Neural progenitor cell (in vitro differentiated cells): Measurements from ENCODE around the gene BTBD9. TPM values are rescaled to one million over a fixed set of nuclear protein-coding genes. Genes with fewer than 3 reads are reported as not detected.

Source experiments
- DNase-seq: peaks from one replicate; pipeline ENCODE4 v3.0.0-alpha.2; 2016; ENCODE audit warnings: low spot score
- H2AFZ ChIP-seq: fragments of 200-600 bp; sonication (generic); replicated peaks from 2 replicates; pipeline ENCODE4 v1.6.1; 2016; ENCODE audit warnings: antibody characterized with exemption
- H3F3A ChIP-seq: fragments of 200-600 bp; sonication (generic); 2 replicates; pipeline ENCODE4 v1.6.1; 2016; ENCODE audit warnings: antibody characterized with exemption, low read depth
- H3K27ac ChIP-seq: fragments of 200-600 bp; sonication (generic); 2 replicates; pipeline ENCODE4 v1.5.1; 2016; ENCODE audit warnings: mild to moderate bottlenecking
- H3K27me3 ChIP-seq: fragments of 200-600 bp; sonication (generic); 2 replicates; pipeline ENCODE4 v1.6.1; 2016; ENCODE audit warnings: mild to moderate bottlenecking, moderate library complexity
- H3K36me3 ChIP-seq: fragments of 200-600 bp; sonication (generic); 2 replicates; pipeline ENCODE4 v1.5.1; 2016
- H3K4me1 ChIP-seq: fragments of 200-600 bp; sonication (generic); 2 replicates; pipeline ENCODE4 v1.6.1; 2016; ENCODE audit warnings: mixed run types
- H3K4me2 ChIP-seq: fragments of 200-600 bp; sonication (generic); 2 replicates; pipeline ENCODE4 v1.6.1; 2016
- H3K4me3 ChIP-seq: fragments of 200-600 bp; sonication (generic); 2 replicates; pipeline ENCODE4 v1.5.1; 2016
- H3K79me2 ChIP-seq: fragments of 200-600 bp; sonication (generic); 2 replicates; pipeline ENCODE4 v1.6.1; 2016; ENCODE audit warnings: low read depth
- H3K9ac ChIP-seq: fragments of 200-600 bp; sonication (generic); 2 replicates; pipeline ENCODE4 v1.6.1; 2016
- H3K9me3 ChIP-seq: fragments of 200-600 bp; sonication (generic); 2 replicates; pipeline ENCODE4 v1.5.1; 2016; ENCODE audit warnings: low read depth
- H4K20me1 ChIP-seq: fragments of 200-600 bp; sonication (generic); 2 replicates; pipeline ENCODE4 v1.6.1; 2016; ENCODE audit warnings: low read depth
- H3K27ac Mint-ChIP-seq: 3 replicates; pipeline ENCODE4 v1.8.0; 2021; ENCODE audit warnings: mixed read lengths
- H3K27me3 Mint-ChIP-seq: 2 replicates; pipeline ENCODE4 v1.8.0; 2022; ENCODE audit warnings: low read depth, mild to moderate bottlenecking, inconsistent platforms, moderate library complexity, mixed read lengths; ENCODE audit not compliant: insufficient read depth
- H3K36me3 Mint-ChIP-seq: 3 replicates; pipeline ENCODE4 v1.8.0; 2021; ENCODE audit warnings: mixed read lengths
- H3K4me1 Mint-ChIP-seq: 3 replicates; pipeline ENCODE4 v1.8.0; 2021; ENCODE audit warnings: mixed read lengths
- H3K4me3 Mint-ChIP-seq: 3 replicates; pipeline ENCODE4 v1.8.0; 2021; ENCODE audit warnings: mild to moderate bottlenecking, moderate library complexity, mixed read lengths
- H3K9me3 Mint-ChIP-seq: 3 replicates; pipeline ENCODE4 v1.8.0; 2020; ENCODE audit warnings: mixed read lengths
- EZH2 ChIP-seq: fragments of 200-600 bp; sonication (generic); IDR thresholded peaks from 2 replicates; pipeline ENCODE4 v1.6.1; 2017; ENCODE audit warnings: antibody characterized with exemption, mild to moderate bottlenecking, moderate library complexity
- EZH2phosphoT487 ChIP-seq: fragments of 200-600 bp; sonication (generic); IDR thresholded peaks from 2 replicates; pipeline ENCODE4 v1.6.1; 2017; ENCODE audit warnings: antibody characterized with exemption
- total RNA-seq: library from RNA; depleted of rRNA; stranded (reverse); fragments of >200 nt; gene quantifications from 2 replicates; pipeline ENCODE4 v1.2.3, GENCODE V29; 2015; ENCODE audit warnings: low replicate concordance
- TF ChIP-seq, protein P1 (sequence below): fragments of 200-600 bp; sonication (generic); IDR thresholded peaks from 2 replicates; pipeline ENCODE4 v1.5.1; 2017; ENCODE audit warnings: antibody characterized with exemption, mild to moderate bottlenecking

Gene BTBD9
- total RNA-seq, 1 donor from 2014 or later: 16.9 TPM

DNA sequence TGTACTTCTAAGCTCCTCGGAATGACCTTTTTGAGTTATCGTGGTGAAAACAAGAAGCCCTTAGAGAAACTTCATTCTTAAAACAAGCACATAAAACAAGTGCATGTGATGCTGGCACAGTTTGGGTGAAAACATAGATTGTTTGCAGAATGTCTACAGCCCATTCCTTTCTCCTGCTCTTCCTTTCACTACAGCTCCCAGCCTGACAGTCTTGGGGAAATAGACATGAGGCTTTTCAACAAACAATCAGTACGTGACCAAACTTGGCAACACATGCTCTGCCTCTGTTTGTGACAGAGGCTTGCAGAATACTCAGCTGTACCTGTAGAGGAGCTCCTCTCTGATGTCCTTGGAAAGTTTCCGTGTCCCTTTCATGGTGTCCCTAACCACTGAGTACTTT, 498.6 kb downstream of the BTBD9 start:
- Histone ChIP-seq H3F3A (peaks cover 34% of the 10 kb centered on the region), H3K27me3 (no peaks in the 10 kb centered on the region), H4K20me1 (peaks cover 81% of the 10 kb centered on the region), H3K4me2 (no peak overlapping the region), H3K9ac (no peak overlapping the region), H3K9me3 (no peaks in the 10 kb centered on the region), H3K36me3 (no peaks in the 10 kb centered on the region), H3K4me3 (no peak overlapping the region), H3K79me2 (peaks cover 7% of the 10 kb centered on the region), H2AFZ (no peak overlapping the region), H3K27ac (no peak overlapping the region), H3K4me1 (peaks cover 56% of the 10 kb centered on the region)
- H3K27ac Mint-ChIP-seq: no peak overlapping the region
- peaks cover 42% of the 10 kb centered on the region for H3K4me1 Mint-ChIP-seq
- H3K9me3 Mint-ChIP-seq: no peaks in the 10 kb centered on the region
- TF ChIP-seq, protein P1, sequence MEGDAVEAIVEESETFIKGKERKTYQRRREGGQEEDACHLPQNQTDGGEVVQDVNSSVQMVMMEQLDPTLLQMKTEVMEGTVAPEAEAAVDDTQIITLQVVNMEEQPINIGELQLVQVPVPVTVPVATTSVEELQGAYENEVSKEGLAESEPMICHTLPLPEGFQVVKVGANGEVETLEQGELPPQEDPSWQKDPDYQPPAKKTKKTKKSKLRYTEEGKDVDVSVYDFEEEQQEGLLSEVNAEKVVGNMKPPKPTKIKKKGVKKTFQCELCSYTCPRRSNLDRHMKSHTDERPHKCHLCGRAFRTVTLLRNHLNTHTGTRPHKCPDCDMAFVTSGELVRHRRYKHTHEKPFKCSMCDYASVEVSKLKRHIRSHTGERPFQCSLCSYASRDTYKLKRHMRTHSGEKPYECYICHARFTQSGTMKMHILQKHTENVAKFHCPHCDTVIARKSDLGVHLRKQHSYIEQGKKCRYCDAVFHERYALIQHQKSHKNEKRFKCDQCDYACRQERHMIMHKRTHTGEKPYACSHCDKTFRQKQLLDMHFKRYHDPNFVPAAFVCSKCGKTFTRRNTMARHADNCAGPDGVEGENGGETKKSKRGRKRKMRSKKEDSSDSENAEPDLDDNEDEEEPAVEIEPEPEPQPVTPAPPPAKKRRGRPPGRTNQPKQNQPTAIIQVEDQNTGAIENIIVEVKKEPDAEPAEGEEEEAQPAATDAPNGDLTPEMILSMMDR: no peak
- TF ChIP-seq EZH2phosphoT487 (no peak), EZH2 (no peak)
- H3K36me3 Mint-ChIP-seq: peaks cover 14% of the 10 kb centered on the region
- no peak overlapping the region for H3K4me3 Mint-ChIP-seq
- DNase-seq: no peak
- H3K27me3 Mint-ChIP-seq: no peaks in the 10 kb centered on the region

DNA sequence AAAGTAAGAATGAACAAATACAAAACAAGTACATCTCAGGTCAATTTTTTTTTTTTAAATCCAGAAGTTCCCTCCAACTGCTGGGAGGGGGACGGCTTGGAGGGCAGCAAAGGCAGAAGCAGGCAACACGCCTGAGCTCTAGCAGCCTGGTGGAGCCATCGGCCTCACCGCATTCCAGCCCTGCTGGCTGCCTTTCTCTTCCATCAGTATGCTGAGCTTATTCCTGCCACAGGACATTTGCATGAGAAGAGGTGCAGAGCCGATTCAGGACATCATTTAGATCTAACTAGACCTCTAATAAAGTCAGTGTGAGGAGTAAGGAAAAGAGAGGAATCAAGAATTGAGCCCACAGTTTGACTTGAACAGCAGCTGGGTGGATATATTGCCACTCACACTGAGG, 501.4 kb downstream of the BTBD9 start:
- Mint-ChIP-seq H3K4me1 (peaks cover 30% of the 10 kb centered on the region), H3K36me3 (peaks cover 16% of the 10 kb centered on the region), H3K27me3 (peaks cover 3% of the 10 kb centered on the region), H3K4me3 (no peak overlapping the region), H3K27ac (no peak overlapping the region), H3K9me3 (no peaks in the 10 kb centered on the region)
- Histone ChIP-seq H4K20me1 (peaks cover 57% of the 10 kb centered on the region), H3K27me3 (no peaks in the 10 kb centered on the region), H3K79me2 (peaks cover 7% of the 10 kb centered on the region), H3K4me2 (no peak overlapping the region), H2AFZ (no peak overlapping the region), H3K36me3 (no peaks in the 10 kb centered on the region), H3K27ac (no peak overlapping the region), H3K4me3 (no peak overlapping the region), H3K9ac (no peak overlapping the region), H3K4me1 (peaks cover 43% of the 10 kb centered on the region), H3F3A (peaks cover 34% of the 10 kb centered on the region), H3K9me3 (no peaks in the 10 kb centered on the region)
- TF ChIP-seq EZH2phosphoT487 (no peak), EZH2 (no peak)
- TF ChIP-seq, protein P1: no peak
- DNase-seq: peak; percentile 45

DNA sequence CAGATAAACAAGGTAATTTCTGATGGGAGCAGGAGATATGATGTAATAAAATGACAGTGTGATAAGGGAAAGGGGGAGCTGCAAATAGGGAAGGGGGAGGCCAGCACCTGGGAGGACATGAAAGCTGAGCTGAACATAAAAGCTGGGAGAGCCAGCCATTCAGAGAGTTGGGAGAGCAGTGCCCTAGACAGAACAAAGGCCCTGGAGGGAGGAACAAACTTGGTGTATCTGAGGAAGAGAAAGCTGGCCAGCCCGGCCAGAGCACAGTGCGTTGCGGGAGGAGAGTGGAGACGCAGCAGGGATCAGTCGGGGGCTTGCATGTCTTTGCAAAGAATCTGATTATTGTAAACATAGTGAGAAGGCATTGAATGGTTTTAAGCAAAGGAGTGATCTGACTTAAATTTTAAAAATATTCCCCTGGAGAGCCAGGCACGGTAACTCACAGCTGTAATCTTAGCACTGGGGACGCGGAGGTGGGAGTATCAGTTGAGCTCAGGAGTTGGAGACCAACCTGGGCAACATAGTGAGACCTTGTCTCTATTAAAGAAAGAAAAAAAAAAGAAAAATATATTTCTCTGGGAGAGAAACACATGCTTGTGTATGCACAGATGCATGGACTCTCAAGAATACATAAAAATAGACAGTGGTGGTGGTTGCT, 502.0 kb downstream of the BTBD9 start:
- no peak for TF ChIP-seq EZH2
- TF ChIP-seq, protein P1: no peak
- no peak for TF ChIP-seq EZH2phosphoT487
- Histone ChIP-seq H3K4me1 (peaks cover 37% of the 10 kb centered on the region), H3K9me3 (no peaks in the 10 kb centered on the region), H3K36me3 (no peaks in the 10 kb centered on the region), H3K4me3 (peak overlapping the region; percentile 26), H2AFZ (no peak overlapping the region), H4K20me1 (peaks cover 50% of the 10 kb centered on the region), H3K79me2 (peaks cover 10% of the 10 kb centered on the region), H3F3A (peaks cover 31% of the 10 kb centered on the region), H3K4me2 (peak overlapping the region; percentile 69), H3K27ac (peak overlapping the region; percentile 45), H3K9ac (no peak overlapping the region), H3K27me3 (no peaks in the 10 kb centered on the region)
- H3K4me1 Mint-ChIP-seq: peaks cover 24% of the 10 kb centered on the region
- peak overlapping the region; percentile 91 for H3K27ac Mint-ChIP-seq
- H3K9me3 Mint-ChIP-seq: no peaks in the 10 kb centered on the region
- peak overlapping the region; percentile 50 for H3K4me3 Mint-ChIP-seq
- peaks cover 16% of the 10 kb centered on the region for H3K36me3 Mint-ChIP-seq
- peak; percentile 77 for DNase-seq
- peaks cover 3% of the 10 kb centered on the region for H3K27me3 Mint-ChIP-seq
